ENCODE results near the gene UPP1.
A peak's percentile ranks its signal among the peaks of the same experiment; 100 is the strongest.

Gene UPP1

GRCh38 chr7:48098846-48099245, 9.8 kb downstream of the UPP1 start:
- no peak for ATAC-seq
- TF ChIP-seq ZFP3 (CRISPR knock-in tag; IDR thresholded peaks at IDR 0.05) (no peak), CREB5 (CRISPR knock-in tag; IDR thresholded peaks at IDR 0.05; ENCODE audit: low read depth) (no peak), PATZ1 (CRISPR knock-in tag; IDR thresholded peaks at IDR 0.05; ENCODE audit: borderline replicate concordance) (no peak), RARB (CRISPR knock-in tag; IDR thresholded peaks at IDR 0.05) (no peak), ZFP30 (CRISPR knock-in tag; IDR thresholded peaks at IDR 0.05) (no peak), ZNF565 (CRISPR knock-in tag; conservative IDR thresholded peaks at IDR 0.05; ENCODE audit: low read depth) (no peak), OSR1 (CRISPR knock-in tag; IDR thresholded peaks at IDR 0.05) (no peak), SNAI2 (CRISPR knock-in tag; IDR thresholded peaks at IDR 0.05) (no peak), TSHZ2 (CRISPR knock-in tag; IDR thresholded peaks at IDR 0.05) (no peak), ZNF8 (CRISPR knock-in tag; IDR thresholded peaks at IDR 0.05) (no peak), TOX (CRISPR knock-in tag; IDR thresholded peaks at IDR 0.05; ENCODE audit: borderline replicate concordance) (no peak), ARNTL (CRISPR knock-in tag; IDR thresholded peaks at IDR 0.05; ENCODE audit: borderline replicate concordance, low read depth) (no peak)

- TF ChIP-seq ARNTL (CRISPR knock-in tag; IDR thresholded peaks at IDR 0.05; ENCODE audit: borderline replicate concordance, low read depth) = no peak
- no peak for TF ChIP-seq TOX (CRISPR knock-in tag; IDR thresholded peaks at IDR 0.05; ENCODE audit: borderline replicate concordance)
- TF ChIP-seq PPARA (CRISPR knock-in tag; IDR thresholded peaks at IDR 0.05; ENCODE audit: borderline replicate concordance) = no peak
- no peak for TF ChIP-seq ESRRG (CRISPR knock-in tag; IDR thresholded peaks at IDR 0.05)
- no peak for TF ChIP-seq RARB (CRISPR knock-in tag; IDR thresholded peaks at IDR 0.05)
- TF ChIP-seq CSDC2 (CRISPR knock-in tag; IDR thresholded peaks at IDR 0.05) = no peak
- TF ChIP-seq CREB5 (CRISPR knock-in tag; IDR thresholded peaks at IDR 0.05; ENCODE audit: low read depth) = no peak
- TF ChIP-seq GLIS3 (CRISPR knock-in tag; IDR thresholded peaks at IDR 0.05) = no peak
- no peak for TF ChIP-seq ZNF70 (CRISPR knock-in tag; IDR thresholded peaks at IDR 0.05)
- no peak for TF ChIP-seq SNAI2 (CRISPR knock-in tag; IDR thresholded peaks at IDR 0.05)
- TF ChIP-seq TSHZ2 (CRISPR knock-in tag; IDR thresholded peaks at IDR 0.05) = no peak
- ATAC-seq = no peak
Measured at GRCh38 chr7:48099781-48100180, 10.7 kb downstream of the UPP1 start.

GRCh38 chr7:48101352-48101751, 12.3 kb downstream of the UPP1 start:
- ATAC-seq = no peak
- no peak for TF ChIP-seq ESRRG (CRISPR knock-in tag; IDR thresholded peaks at IDR 0.05)
- TF ChIP-seq ZFP30 (CRISPR knock-in tag; IDR thresholded peaks at IDR 0.05) = no peak
- no peak for TF ChIP-seq ZNF8 (CRISPR knock-in tag; IDR thresholded peaks at IDR 0.05)

- TF ChIP-seq BACH2 (CRISPR knock-in tag; IDR thresholded peaks at IDR 0.05; ENCODE audit: borderline replicate concordance) = no peak
- TF ChIP-seq ZNF70 (CRISPR knock-in tag; IDR thresholded peaks at IDR 0.05) = no peak
- no peak for TF ChIP-seq ARNTL (CRISPR knock-in tag; IDR thresholded peaks at IDR 0.05; ENCODE audit: borderline replicate concordance, low read depth)
- TF ChIP-seq ZC3H10 (CRISPR knock-in tag; IDR thresholded peaks at IDR 0.05) = no peak
- no peak for TF ChIP-seq CSDC2 (CRISPR knock-in tag; IDR thresholded peaks at IDR 0.05)
- no peak for TF ChIP-seq ZNF565 (CRISPR knock-in tag; conservative IDR thresholded peaks at IDR 0.05; ENCODE audit: low read depth)
- peak; percentile 21; the same call in 1 of the 3 replicates for ATAC-seq
Measured at GRCh38 chr7:48101968-48102367, 12.9 kb downstream of the UPP1 start.

All from SK-N-SH treated with all-trans-retinoic acid at 6 μM for 48 hours (cell line).